Measurements from ENCODE around the gene SMG6.
"Not testable (repeated sequence)": the region's sequence is repeated elsewhere in the genome, so short reads cannot be mapped to it uniquely, and the experiment has no call there.

SMG6 gene

DNA sequence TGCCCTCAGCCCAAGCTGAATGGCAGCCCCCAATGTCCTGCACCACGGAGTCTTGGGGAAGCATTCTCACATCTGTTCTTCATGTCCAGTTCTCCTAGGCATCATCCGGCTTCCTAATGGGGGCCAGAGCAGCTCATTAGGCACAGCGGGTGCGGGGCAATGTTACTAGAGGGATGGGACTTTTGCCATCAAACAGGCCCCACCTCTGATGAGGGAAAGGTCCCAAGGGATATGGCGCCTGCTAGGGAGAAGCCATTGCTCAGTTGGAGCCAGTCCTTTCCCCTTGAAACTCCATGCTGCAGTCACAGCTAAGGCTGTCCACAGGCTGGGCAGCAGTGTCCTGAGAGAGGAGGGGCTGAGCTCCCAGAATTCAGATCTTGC, 275.4 kb downstream of the SMG6 start:
- no peak for DNase-seq (ENCODE audit: low read depth in 2 of 2)

DNA sequence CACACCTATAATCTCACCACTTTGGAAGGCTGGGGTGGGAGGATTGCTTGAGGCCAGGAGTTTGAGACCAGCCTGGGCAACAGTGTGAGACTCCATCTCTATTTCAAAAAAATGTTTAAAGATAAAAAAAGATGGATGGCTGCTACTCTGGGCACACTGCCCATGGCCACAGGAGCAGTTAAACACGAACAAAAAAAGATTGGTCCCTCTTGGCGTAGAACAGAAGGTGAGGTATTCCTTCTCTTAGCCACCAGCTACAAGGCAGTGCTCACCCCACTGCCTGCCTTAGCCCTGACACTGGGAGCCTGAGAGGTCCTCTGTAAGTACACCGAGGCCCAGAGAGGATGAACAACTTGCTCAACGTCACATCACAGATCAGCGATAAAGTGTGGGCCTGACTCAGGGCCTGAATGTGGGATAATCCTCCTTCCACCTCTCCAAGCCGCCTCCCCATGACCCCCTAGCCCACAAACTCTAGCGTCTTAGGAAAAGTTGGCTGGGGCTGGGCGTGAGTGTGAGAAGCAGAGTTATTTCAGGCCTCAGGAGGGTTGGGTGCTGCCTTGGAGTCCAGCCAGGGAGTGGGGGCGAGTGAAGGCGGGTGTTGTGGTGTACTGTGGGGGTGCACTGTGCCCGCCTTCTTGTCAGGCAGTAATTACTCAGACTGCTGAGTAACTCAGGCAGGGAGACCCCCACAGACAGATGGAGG, 275.9 kb downstream of the SMG6 start:
- DNase-seq (ENCODE audit: low read depth in 2 of 2): no peak

DNA sequence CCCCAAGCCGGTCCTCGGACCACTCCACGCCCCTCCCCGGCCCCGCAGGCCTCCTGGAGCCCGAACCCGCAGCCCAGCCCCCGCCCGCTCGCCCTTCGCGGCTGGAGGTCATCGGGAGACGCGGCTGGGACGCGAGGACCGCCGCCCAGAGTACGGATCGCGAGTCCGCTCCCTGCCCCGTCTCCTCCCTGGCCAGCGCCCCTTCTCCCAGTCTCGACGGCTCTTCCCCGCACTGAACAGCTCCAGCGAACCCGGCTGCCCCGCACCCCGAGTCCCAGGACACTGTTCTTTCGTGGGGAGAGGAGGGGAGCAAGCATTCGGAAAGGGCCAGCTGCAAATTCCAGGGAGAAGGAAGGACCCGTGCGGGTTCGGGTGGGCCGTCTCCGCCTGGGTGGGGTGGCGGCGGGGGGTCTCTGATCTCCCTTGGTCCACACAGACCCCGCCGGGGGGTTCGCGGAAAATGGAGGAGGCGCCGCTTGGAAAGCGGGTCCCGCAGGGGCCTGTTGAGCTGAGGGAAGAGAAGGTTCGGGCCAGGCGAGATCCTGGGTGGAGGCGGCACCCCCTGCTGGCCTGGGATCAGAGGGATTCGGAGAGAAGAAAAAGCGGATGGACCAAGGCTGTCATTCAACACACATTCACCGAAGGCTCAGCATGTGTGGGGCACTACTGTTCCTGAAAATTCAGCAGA, 277.8 kb downstream of the SMG6 start:
- no peak for DNase-seq (ENCODE audit: low read depth in 2 of 2)

DNA sequence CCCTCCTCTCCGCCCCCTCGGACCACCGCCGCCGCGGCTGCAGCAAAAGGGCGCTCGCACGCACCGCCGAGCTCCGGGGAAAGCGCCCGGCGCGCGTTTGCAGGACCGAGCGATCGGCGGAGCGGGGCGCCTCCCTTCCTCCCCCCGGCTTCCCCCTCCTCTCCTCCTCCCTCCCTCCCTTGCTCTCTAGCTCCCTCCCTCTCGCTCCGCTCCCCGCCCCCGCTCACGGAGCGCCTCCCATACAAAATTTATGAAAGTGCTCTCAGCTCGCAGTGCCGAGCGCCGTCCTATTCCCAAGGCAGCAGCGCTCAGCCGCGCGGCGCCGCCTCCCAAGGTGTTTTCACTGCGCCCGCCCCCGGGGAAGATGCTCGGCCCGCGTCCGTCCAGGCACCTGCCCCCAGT, 278.4 kb downstream of the SMG6 start, which contains the start of gene RTN4RL1:
RTN4RL1 (minus strand) TSS at position 115 of the 402 bp plus-strand sequence. CDS start 469 bp downstream, outside the sequence.
- DNase-seq (ENCODE audit: low read depth in 2 of 2): peak in 1 of 2 experiments; percentile 53

DNA sequence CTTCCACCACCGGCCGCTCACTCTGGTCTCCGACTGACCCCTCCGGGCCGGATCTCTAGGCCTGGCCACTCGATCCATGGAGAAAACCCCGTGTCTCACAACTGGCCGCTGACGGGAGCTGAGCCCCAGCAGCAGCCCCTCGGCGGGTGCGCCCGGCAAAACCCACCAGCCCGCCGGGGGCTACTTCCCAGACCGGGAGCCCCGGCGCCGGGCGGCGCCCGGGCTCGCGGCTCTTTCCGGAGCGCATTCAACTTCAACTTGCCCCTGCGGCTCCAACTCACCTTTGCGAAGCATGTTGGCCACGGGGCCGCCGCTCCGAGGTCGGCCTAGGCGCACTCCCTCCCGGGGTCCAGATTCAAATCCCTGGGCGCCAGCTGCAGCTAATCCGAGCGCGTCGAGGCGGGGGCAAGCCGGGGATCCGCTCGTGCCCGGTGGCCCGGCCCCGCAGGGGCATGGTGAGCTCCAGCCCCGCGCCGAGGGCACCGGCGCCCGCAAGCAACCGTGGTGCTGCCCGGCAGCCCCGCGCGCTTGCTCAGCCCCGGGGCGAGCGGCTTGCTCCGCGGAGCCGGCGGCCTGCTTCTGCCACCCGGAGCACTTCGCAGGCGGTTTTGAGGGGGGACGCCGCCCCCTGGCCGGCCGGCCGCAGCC, 278.9 kb downstream of the SMG6 start:
- DNase-seq (ENCODE audit: low read depth in 2 of 2): no peak

DNA sequence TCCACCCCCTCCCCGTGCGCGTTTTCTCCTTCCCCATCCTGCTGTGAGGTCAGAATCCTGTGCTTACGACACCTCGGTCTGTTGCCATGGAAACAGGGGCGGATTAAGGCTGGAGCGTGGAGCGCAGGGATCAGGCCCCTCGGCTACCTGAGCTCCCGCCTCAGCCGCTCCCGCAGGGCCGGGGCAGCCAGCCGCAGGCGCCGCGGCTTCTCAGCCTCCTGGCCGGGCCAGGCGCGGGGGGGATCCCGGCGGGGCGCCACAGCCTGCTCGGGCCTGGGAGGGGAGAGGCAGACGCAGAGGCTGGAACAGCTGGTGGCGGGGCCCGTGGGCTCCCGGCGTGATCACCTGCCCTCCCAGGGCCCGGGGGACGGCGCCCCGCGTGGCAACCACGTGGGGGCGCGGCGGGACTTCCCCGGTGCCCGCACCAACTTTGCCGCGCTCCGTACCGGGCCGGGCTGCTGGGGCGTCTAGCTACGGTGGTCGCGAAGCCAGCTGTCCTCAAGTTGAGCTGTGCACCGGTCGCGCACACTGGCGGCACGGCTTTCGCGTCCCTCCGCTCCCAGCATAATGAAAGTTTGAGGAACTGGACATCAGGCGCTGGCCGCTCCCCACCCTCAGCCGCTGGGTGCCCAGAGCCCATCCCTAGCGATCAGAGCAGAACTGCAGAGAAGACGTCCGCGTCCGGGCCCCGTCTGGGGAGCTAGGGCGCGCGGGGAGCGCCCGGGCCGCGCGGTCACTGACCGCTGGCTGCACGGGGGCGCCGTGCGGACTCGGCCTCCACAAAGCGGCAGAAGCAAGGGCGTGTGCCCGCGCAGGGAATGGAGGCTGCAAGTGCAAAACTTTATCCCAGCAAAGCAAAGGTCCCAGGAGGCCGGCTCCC, 279.7 kb downstream of the SMG6 start:
- no peak for DNase-seq (ENCODE audit: low read depth in 2 of 2)

DNA sequence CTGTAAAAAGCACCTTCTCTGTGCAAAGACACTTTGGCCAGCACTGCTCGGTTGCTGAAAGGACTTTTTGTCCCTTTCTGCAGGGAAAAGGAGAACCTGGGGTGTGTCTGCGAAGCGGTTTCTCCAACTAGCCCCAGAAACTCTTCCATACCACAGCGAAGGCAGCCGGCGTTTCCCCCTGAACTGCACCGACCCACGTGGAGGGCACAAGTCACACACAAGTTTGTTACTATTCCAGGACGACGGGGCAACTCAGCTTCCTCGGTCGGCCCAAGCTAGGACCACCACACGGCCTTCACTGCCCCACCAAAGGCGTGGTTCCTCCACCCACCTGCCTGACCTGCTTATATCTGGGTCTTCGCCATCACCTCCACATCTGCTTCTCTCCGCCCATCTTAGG, 280.3 kb downstream of the SMG6 start:
- no peak for DNase-seq (ENCODE audit: low read depth in 2 of 2)

DNA sequence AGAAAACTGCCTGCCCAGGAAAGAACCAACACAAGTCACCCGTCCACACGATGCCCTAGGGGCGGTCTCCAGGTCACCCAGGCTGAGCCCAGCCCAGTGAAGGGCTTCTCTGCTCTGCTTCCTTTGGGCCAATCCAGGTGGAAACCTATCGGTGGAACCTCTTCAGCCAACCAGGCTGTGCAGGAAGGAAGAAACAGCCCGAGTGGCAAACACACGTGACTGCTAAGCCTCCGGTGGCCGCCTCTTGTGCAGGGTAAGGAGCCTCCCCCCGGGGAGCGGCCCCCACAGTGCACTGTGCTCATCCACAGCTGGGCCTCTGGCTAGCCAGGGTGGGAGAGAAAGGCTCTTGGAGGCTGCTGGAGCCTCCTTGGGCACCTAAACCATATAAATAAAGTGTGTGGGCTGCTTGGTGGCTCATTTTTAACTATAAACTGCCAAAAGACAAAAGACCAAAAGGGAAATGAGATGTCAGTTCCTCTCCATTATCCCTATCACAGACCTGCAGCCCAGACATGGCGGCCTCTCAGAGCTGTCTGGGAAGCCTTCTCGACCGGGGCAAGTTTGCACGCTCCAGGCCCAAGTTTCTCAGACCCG, 280.8 kb downstream of the SMG6 start:
- no peak for DNase-seq (ENCODE audit: low read depth in 2 of 2)

DNA sequence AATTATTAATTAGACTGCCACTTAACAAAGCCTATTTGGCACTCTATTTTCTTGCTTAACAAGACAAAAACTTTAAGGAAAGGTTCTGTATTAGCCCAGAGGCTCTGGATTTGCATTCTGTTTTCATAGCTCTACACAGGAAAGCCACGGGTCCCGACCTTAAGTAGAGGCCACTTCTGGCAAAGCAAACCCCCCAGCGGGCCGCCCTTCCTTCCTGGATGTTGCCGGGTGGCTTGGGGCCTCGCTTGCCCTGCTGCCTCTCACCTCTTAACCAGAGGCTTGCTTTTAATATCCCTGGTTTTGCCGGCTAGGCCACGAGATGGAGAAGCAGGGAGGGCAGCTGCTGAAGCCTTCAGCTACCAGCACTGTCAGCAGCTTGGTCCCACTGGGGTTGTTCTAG, 282.9 kb downstream of the SMG6 start:
- no peak for DNase-seq (ENCODE audit: low read depth in 2 of 2)

DNA sequence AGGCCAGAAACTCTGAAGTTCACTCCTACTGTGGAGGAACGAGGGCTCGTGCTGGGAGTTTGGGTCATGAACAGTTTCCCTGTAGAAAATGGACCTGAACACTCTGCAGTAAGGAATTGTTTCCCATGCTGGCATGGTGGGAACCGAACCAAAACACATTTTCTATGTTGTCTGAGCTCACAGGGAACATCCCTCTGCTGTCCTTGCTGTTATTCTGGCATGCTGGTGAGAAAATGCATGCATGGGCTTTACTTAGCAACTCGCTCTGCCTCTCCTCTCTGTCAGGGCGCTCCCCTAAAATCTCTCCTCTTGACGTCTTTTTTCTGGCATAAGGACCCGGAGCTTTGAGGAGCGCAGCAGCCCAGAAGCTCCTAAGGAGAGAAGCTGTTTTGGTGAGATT, 283.9 kb downstream of the SMG6 start:
- no peak for DNase-seq (ENCODE audit: low read depth in 2 of 2)

DNA sequence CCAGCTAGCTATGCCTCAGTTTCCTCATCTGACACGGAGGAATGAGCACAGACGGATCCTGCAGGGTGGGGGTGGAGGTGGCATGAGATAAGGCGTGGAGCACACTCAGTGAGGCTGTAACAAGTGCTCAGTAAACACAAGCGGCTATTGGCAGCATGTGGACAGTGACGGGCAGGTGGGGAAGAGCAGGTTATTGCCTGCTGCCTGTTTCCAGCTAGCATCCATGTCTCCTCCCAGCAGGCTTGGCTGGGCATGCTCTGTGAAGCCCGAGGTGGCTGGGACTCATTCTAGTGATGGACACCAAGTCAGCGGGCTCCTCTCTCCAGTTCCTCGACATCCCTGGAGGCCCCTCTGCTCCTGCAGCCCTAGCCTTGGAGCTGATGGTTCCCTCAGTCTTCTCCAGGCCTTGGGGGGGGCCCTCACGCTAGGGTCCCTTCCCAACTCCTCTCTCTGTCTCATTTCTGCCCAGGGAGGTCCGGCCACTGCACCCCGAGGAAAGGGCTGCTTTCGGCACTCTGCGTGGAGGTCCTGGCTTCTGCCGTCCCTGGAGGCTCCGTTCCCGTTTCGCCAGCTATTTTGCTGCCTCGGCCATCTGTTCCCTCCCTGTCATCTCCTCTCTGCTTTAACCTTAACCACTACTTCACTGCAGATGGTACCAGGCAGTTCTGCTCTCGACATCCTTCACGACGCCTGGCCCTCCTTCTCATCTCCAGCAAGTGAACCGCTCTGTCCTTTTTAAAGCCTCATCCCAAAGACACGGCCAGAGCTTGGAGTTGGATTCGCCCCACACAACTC, 284.7 kb downstream of the SMG6 start:
- no peak for DNase-seq (ENCODE audit: low read depth in 2 of 2)

DNA sequence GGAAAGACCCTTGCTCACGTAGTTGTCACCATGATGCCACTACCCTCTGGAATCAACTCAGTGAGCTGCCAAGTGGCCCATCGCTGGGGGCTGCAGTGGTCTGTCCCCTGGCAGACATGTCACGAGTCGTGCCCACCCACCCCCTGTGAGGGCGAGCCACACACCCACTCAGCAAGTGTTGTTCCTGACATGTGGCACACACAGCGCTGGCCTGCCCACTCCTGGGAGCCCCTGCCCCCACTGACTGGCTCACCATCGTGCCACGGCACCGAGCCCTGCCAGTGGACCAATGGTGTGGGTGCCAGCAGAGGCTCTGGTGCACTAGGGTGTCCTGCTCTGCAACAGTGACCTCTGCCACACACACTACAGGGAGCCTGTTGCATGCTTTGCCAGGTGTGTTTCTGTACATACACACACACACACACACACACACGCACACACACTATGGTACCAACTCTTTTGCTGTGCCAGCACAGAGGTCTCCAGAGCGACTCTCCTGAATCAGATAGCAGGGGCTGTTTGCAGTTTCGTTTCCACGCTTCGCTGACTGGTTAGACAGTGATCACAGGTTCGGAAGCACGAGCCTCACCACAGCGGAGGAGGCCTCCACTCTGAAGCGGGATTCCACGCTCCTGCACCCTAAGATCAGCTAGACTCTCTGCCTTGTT, 286.2 kb downstream of the SMG6 start:
- no peak for DNase-seq (ENCODE audit: low read depth in 2 of 2)

DNA sequence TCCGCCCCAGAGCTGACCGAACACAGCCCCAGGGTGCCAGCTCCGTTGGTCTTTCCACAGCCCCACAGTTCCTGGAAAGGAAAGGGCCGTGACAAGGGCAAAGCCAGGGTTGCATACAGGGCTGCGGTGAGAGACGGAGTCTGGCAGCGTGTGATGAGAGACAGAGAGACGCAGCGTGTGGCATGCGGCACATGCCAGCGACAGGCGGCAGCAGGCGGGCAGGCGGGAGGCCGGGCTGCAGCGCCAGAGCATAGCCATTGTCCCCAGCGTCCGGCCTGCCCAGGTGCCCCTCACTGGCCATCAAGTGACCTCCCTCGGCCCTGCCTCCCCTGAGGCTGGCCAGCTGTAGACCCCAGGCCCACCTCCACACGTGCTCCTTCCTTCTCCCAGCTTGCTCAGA, 287.1 kb downstream of the SMG6 start:
- DNase-seq (ENCODE audit: low read depth in 2 of 2): no peak

DNA sequence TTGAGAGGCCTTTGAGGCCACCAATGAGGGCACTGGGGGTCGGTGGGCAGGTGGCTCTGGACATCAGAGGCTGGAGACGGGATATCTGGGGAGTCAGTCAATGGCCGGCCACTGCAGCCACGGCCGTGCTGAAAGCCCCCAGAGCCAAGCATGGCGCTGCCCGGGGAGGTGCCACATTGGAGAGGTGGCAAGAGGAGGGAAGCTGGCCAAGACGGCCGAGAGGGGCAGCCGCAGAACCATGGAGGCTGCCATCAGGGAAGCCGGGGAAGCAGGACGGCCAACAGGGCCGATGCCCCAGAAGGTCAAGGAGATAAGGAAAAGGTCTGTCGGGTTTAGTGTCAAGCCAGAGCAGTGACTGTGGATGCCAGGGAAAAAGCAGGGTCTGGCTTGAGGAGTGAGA, 288.3 kb downstream of the SMG6 start:
- DNase-seq (ENCODE audit: low read depth in 2 of 2): no peak

DNA sequence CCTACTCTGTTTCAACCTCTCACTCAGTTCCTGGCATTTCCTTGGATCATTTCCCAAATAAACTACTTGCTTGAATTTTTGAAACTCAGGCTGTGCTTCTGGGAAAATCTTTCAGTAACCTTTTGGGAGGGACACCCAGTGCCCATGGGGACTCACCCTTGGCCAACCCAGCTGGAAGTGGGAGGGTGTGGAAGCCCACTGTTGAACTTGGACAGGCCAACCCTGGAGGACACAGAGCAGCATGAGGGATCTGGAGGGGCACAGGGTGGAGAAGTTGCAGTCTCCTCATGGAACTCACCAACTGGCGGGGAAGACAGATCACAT, 289.6 kb downstream of the SMG6 start:
- DNase-seq (ENCODE audit: low read depth in 2 of 2): no peak

DNA sequence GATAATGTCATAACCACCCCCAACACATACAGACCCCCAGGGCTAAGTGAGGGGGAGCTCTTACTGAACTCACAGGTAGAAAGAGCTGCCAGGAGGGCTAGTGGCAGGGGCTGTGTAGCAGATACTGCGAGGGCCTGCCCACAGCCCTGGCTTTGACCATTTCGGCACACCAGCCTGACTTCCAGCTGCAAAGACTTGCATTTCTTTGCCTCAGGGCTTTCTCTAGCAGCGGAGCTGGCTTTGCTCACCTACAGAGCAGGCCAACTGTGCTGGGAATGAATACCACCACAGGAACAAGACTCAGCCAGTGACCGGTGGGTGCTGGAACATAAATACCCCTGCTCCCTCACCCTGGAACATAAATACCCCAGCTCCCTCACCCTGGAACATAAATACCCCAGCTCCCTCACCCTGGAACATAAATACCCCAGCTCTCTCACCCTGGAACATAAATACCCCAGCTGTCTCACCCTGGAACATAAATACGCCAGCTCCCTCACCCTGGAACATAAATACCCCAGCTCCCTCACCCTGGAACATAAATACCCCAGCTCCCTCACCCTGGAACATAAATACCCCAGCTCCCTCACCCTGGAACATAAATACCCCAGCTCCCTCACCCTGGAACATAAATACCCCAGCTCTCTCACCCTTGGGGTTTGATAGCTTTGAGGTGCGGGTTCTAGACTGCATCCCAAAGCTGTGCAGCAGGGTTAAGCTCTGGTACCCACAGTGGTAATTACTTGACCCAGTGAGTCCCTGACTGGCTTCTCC, 290.2 kb downstream of the SMG6 start:
- not testable (repeated sequence) for DNase-seq (ENCODE audit: low read depth in 2 of 2)

DNA sequence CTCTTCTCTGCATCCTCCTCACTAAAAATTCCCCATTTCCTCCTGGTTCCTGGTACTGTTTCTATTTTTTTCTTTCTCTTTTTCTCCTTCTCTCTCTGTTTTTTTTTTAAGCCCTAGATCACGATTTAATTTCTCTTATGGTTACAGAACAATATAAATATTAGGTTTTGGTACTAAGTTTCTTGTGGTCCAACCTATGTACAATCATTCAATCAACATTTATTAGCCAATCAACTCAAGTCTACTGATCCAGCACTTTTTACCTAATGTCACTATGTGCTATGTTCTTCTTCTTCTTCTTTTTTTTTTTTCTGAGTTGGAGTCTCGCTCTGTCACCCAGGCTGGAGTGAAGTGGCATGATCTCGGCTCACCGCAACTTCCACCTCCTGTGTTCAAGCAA, 291.1 kb downstream of the SMG6 start:
- no peak for DNase-seq (ENCODE audit: low read depth in 2 of 2)

DNA sequence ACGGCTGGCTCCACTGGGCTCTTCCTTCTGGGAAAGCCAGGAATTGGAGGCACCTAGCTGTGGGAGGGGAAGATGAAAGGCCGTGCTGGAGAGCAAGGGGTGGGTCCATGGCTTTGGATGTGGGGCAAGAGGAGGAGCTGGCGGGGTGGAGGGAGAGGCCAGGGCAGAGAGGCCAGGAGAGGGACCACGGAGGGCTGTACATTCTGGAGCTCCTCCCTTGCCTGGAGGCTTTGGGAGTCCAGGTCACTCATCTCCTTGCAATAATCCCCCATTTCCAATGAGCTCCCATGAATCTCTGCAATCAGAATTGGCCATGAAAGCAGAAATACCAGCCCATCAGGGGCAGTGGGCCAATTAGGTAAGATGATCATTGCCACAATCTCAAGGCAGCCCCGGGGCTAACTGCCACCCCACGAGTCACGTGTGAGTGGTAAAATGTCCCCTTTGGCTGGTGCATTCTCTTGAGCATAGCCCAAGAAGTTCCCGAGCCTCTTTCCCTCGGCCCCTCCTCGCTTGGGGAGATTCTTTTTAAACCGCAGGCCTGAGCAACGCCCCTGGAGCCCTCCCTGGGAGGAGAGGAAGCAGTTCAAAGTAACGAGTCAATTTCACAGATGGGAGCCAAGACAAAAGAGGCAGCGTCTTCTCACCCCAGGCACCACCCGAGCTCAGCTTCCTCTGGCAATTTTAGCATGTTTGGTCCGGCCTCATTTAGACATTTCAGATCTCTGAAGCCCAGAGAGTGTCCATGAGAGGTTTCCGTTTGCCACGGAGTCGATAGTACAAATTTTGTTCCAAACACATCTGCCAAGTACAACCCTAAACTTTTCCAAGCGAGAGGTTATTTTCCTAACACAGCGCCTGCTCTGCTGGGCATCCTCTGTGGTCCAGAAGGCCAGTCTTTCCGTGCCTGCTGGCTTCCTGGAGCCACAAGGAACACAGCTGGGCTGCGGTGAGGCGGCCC, 291.9 kb downstream of the SMG6 start:
- no peak for DNase-seq (ENCODE audit: low read depth in 2 of 2)

Measured in stimulated activated CD4-positive, alpha-beta T cell treated with anti-CD3 and anti-CD28 coated beads, Interleukin-12 subunit alpha, Interleukin-12 subunit beta, amount 100 ng/mL, for 24 hours (primary cell).